WI38 (cell line): Measurements from ENCODE around the gene FSIP1.
A peak's percentile ranks its signal among the peaks of the same experiment; 100 is the strongest.

Experiments
- H3K4me3 ChIP-seq: 2 replicates; pipeline ENCODE4 v1.5.1; 2011; ENCODE audit warnings: low read depth, mild to moderate bottlenecking, control low read depth, low read length
- CTCF ChIP-seq: IDR thresholded peaks from 2 replicates; pipeline ENCODE4 v1.5.1; 2012; ENCODE audit warnings: low read depth, mild to moderate bottlenecking, control low read depth, low read length

FSIP1 gene

GRCh38 chr15:39687965-39688364 lies 94.7 kb downstream of the FSIP1 start:
- TF ChIP-seq CTCF, result no peak
- no peak overlapping the region for H3K4me3 ChIP-seq

GRCh38 chr15:39685999-39686613 lies 96.5 kb downstream of the FSIP1 start:
- no peak overlapping the region for H3K4me3 ChIP-seq
- peak; percentile 56 for TF ChIP-seq CTCF

GRCh38 chr15:39685367-39685766 lies 97.3 kb downstream of the FSIP1 start:
- TF ChIP-seq CTCF, result no peak
- no peak overlapping the region for H3K4me3 ChIP-seq

- no peak overlapping the region for H3K4me3 ChIP-seq
- no peak for TF ChIP-seq CTCF
Measured at GRCh38 chr15:39684233-39684632, 98.4 kb downstream of the FSIP1 start.

- no peak for TF ChIP-seq CTCF
- H3K4me3 ChIP-seq, result no peak overlapping the region
Measured at GRCh38 chr15:39682366-39682765, 100.3 kb downstream of the FSIP1 start.

- no peak for TF ChIP-seq CTCF
Measured at GRCh38 chr15:39680868-39681267, 101.8 kb downstream of the FSIP1 start.

GRCh38 chr15:39672666-39673065 lies 110.0 kb downstream of the FSIP1 start:
- no peak overlapping the region for H3K4me3 ChIP-seq
- no peak for TF ChIP-seq CTCF

More at GRCh38 chr15:39680868-39681267, 101.8 kb downstream of the FSIP1 start:
- no peak overlapping the region for H3K4me3 ChIP-seq
